GM12864 (cell line): ENCODE measurements around the gene CHST11.

ENCODE experiments used
- DNase-seq: peaks from one replicate; pipeline ENCODE4 v3.0.0-alpha.2; 2011; ENCODE audit warnings: low read depth
- H3K4me3 ChIP-seq: 2 replicates; pipeline ENCODE4 v1.5.1; 2011; ENCODE audit warnings: mild to moderate bottlenecking, low read depth, low read length, control low read depth
- CTCF ChIP-seq: IDR thresholded peaks from 2 replicates; pipeline ENCODE4 v1.5.1; 2011; ENCODE audit warnings: low read depth, mild to moderate bottlenecking, moderate library complexity, low read length, control low read depth, inconsistent platforms; ENCODE audit errors: missing control alignments

CHST11 gene

GRCh38 chr12:104565606-104566243, 109.0 kb downstream of the CHST11 start:
- TF ChIP-seq CTCF, result no peak
- no peak for DNase-seq
- no peak overlapping the region for H3K4me3 ChIP-seq

GRCh38 chr12:104566244-104566993, 109.7 kb downstream of the CHST11 start:
- no peak for DNase-seq
- TF ChIP-seq CTCF, result no peak
- H3K4me3 ChIP-seq, result no peak overlapping the region

- no peak for TF ChIP-seq CTCF
- H3K4me3 ChIP-seq, result no peak overlapping the region
- no peak for DNase-seq
Observed at GRCh38 chr12:104567832-104568486, 111.2 kb downstream of the CHST11 start.

- TF ChIP-seq CTCF, result no peak
- no peak for DNase-seq
- no peak overlapping the region for H3K4me3 ChIP-seq
Observed at GRCh38 chr12:104568487-104568868, 111.7 kb downstream of the CHST11 start.

- H3K4me3 ChIP-seq, result no peak overlapping the region; the same call in 1 of the 2 replicates
- no peak for TF ChIP-seq CTCF
- no peak for DNase-seq
Observed at GRCh38 chr12:104568935-104569334, 112.2 kb downstream of the CHST11 start.

- no peak for TF ChIP-seq CTCF
- DNase-seq, result peak; percentile 78
- H3K4me3 ChIP-seq, result peak overlapping the region; percentile 40
Observed at GRCh38 chr12:104569346-104570173, 112.8 kb downstream of the CHST11 start.
